PC-9 (cell line): ENCODE measurements around the gene SLC15A2.

Experiments used
- EZH2 ChIP-seq: fragments of 200-600 bp; sonication (generic); IDR thresholded peaks from 2 replicates; pipeline ENCODE4 v1.8.0; 2017; ENCODE audit warnings: antibody characterized with exemption, low read depth
- TF ChIP-seq, protein P1 (sequence below): fragments of 200-600 bp; sonication (generic); conservative IDR thresholded peaks from 2 replicates; pipeline ENCODE4 v1.6.1; 2017; ENCODE audit warnings: mixed run types, antibody characterized with exemption, mild to moderate bottlenecking, moderate library complexity

DNA sequence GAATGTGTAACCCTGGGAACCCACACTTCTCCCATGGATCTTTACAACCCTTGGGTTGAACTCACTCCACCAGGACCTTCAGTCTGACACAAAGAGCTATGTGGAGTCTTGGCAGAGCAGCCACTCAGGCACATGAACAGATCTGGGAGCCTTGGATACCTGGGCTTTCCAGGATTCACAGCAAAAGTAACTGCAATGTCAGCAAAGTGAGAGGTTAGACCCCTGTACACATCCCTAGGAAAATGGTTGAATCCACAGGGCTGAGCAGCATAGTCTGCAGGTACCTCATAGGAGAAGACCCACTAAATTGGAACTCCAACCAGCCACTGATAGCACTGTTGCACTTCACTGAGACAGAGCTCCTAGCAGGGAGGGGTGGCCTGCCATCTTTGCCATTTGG is 68.2 kb downstream of the SLC15A2 start:
- TF ChIP-seq, protein P1, sequence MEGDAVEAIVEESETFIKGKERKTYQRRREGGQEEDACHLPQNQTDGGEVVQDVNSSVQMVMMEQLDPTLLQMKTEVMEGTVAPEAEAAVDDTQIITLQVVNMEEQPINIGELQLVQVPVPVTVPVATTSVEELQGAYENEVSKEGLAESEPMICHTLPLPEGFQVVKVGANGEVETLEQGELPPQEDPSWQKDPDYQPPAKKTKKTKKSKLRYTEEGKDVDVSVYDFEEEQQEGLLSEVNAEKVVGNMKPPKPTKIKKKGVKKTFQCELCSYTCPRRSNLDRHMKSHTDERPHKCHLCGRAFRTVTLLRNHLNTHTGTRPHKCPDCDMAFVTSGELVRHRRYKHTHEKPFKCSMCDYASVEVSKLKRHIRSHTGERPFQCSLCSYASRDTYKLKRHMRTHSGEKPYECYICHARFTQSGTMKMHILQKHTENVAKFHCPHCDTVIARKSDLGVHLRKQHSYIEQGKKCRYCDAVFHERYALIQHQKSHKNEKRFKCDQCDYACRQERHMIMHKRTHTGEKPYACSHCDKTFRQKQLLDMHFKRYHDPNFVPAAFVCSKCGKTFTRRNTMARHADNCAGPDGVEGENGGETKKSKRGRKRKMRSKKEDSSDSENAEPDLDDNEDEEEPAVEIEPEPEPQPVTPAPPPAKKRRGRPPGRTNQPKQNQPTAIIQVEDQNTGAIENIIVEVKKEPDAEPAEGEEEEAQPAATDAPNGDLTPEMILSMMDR, result no peak
- no peak for TF ChIP-seq EZH2
